ENCODE results near the gene ABCC4.
"Not testable (repeated sequence)": the region's sequence is repeated elsewhere in the genome, so short reads cannot be mapped to it uniquely, and the experiment has no call there.

ABCC4 gene

DNA sequence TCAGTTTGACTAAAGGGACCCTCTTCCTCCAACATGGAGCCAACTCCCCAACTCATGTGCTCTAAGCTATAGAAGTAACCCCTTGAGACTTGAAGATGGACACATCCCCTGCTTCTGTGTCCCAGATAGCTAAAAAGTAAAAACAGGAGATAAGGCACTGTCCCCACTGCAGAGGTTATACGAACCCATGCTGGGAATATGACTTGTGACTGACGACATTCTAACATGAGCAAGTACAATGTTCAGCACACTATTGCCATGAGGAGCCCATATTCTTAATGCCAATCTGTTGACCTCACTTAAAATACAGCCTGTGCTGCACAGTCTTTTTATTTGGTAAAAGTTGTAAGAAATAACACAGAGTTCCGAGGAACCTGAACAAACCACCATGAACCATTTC is 71.4 kb downstream of the ABCC4 start:
- no peak for DNase-seq (ENCODE audit: low read depth in 2 of 2)

DNA sequence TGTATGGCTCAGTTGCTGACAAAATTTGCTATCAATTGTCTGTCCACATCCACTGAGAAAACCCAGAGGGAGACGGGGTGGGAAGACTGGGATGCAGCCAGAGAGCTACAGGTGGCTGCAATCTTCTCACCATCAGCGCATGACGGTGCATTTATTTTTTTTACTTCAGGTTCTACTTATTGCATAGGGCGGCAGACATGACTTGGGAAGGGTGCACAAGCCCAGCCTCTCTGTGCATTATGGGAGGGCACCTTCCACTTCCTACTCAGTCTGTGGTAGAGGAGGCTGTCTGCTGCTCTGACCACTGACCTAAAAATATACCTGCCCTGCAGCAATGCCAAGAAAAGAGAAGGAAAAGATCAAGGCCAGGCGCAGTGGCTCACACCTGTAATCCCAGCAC is 73.1 kb downstream of the ABCC4 start:
- DNase-seq (ENCODE audit: low read depth in 2 of 2): no peak

DNA sequence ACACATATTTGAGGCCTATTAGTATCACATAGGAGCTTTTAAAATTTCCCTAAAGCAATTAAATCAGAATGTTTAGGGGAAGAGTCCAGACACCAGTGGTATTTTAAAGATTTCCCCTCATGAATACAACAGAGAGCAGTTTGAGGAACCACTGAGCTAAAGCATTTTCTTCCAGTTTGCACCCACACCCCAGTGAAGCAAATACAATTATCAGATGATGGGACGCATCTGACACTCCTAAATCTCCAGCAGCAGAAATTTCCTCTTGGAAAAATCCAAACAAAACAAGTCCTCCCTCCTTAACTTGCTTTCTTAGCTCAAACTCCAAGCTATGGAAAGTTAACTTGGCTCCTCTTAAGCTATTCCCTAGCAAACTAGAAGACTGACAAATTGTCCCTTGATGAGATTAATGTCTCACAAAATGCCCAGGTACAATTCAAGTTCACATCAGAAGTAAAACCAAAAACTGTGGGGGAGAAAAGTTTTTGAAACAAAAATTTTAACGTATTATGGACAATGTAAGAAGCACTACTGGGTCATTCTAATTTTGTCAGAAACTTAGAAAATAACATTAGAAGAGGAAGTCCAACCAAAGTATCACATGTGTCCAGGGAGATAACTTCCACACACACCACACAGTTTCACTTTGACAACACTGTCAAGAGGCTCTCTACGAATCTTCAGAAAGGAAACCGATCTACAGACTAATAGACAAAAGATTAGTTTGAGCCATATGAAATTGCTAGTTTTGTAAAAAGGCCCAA is 74.1 kb downstream of the ABCC4 start:
- DNase-seq (ENCODE audit: low read depth in 2 of 2): no peak

DNA sequence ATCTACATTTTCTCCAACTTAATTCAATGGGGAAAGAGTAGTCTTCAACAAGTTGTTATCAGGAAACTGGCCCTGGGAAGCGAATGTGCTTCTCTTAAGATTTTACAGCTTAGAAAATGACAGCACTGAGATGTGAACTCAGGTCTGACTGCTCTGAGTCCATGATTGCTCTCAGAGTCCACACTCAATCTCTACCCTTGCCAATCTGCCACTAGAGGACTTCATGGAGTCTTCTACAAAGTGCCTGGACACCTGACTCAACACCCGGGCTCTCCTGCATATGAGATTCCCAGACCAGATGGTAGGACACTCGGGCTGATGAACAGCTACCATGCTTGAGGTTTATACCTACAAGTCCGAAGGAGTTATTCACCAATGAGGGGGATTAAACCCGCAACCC is 74.8 kb downstream of the ABCC4 start:
- no peak for DNase-seq (ENCODE audit: low read depth in 2 of 2)

DNA sequence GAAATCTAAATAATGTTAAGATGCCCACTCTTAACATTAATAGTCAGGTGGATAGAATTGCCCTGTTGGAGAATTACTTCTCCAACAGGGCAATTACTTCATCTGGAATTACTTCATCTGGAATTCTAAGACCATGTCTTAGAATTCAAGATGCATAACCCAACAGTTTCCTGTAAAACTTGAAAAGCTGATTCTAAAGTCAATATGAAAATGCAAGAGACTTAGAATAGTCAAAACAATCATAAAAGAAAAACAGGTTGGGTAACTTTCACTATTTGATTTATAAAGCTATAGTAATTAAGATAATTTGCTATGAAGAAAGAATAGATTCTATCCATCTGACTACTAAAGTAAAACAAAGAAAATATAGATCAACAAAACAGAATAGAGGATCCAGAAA is 75.2 kb downstream of the ABCC4 start:
- DNase-seq (ENCODE audit: low read depth in 2 of 2): no peak

DNA sequence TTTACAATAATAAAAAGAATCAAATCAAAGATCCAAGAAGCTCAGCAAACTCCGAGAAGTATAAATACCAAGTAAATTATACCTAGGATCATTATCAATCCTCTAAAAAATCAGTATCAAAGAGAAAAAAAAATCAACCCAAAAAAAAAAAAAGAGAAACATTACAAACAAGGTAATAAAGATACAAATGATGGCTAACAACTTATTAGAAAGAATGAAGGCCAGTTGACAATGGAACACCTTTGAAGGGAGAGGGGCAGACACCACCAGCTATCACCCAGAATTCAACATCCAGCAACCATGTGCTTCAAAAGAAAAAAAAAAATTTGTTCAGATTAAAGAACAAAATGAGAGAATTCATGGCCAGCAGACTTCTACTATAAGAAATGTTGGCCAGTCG is 77.2 kb downstream of the ABCC4 start:
- DNase-seq (ENCODE audit: low read depth in 2 of 2): no peak

DNA sequence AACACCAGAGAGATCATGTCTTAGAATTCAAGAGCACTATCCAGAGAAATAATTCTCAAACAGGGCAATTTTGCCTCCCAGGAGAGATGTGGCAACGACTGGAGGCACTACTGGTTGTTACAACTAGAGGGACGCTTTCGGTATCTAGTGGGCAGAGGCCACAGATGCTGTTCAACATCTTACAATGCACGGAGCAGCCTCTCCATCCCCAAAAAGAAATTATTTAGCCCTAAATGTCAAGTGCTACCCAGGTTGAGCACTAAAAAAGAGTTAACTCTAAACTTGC is 78.6 kb downstream of the ABCC4 start:
- DNase-seq (ENCODE audit: low read depth in 2 of 2): no peak

DNA sequence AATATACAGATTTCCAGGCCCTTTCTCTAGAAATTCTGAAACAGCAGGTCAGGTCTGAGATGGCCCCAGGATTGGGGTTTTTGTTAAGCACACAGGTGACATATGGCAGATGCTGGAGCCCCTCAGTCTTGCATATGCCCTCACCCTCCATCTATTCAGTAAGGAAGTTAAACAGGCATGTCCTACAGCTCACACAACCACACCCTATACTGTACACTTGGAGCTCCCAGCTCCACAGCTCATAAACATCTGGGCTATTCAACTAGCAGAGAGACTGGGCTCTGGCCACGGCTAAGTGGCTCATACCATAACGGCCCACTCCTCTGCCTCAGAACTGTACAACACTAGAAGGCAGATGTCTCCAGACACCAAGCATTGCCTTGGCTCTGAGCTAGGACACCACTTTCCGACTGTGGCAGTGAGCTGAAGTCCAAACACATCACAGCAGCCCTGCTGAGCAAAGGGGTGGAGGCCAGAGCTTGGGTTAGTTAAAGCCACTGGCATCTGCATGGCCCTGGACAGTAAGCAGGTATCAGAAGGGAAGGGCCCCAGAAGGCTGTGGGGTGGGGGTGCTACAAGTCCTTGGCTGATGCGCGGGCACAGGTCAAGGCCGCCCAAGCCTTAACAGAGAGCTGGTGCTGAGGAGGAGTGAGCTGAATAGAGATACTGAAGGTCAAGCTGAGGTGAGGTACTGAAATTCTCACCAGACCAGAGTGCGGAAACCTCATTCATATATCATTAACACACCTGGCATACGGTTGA is 79.1 kb downstream of the ABCC4 start:
- DNase-seq (ENCODE audit: low read depth in 2 of 2): no peak

DNA sequence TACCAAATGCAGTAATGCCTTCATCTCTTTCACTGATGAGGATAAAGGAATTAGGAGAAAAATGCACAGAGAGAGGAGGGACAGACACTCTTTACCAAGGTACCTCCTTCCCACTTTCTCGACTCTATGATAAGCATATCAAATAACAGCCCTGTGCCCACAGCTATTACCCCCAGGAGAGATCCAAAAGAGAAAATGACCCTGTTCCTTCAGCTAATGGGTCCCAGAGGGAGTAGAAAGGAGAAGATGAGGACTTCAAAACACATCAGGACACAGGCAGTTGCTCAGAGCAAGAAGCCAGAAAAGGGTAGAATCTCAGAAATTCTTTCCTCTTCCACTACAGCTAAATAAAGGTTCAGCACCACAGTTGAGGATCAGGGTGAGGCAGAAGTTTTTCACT is 80.6 kb downstream of the ABCC4 start:
- no peak for DNase-seq (ENCODE audit: low read depth in 2 of 2)

DNA sequence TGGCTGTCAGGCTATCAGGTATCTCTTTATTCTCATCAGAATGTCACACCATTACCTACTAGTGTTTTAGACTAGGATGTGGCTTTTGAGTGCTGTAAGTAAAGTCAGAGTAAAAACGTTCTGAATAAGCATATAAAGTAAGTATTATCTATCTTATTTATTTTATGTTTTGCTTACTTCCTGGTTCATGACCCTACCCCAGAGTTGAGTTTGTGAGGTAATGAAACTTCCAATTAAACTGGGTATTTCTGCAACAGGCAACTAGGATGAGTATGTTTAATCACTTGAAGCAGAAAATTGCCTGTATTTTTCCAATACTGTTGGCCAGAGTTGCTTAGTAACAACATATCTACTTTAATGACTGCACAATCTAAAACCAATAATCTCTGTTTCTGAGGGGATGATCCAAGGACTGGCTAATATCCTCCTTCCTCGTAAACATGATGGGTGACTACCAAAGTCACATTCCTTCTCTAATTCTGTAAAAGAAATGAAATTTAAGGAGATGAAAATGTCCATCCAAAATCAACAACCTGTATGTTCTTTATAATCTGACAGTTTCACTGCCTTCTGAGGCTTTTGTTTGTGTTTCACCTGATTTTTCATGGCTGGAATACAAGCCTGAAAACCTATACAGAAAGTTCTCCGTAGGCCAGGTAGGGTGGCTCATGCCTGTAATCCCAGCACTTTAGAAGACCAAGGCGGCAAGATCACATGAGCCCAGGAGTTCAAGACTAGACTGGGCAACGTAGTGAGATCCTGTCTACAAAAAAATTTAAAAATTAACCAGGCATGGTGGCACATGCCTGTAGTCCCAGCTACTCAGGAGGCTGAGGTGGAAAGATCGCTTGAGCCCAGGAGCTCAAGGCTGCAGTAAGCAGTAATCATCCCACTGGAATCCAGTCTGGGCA is 83.1 kb downstream of the ABCC4 start:
- no peak for DNase-seq (ENCODE audit: low read depth in 2 of 2)

DNA sequence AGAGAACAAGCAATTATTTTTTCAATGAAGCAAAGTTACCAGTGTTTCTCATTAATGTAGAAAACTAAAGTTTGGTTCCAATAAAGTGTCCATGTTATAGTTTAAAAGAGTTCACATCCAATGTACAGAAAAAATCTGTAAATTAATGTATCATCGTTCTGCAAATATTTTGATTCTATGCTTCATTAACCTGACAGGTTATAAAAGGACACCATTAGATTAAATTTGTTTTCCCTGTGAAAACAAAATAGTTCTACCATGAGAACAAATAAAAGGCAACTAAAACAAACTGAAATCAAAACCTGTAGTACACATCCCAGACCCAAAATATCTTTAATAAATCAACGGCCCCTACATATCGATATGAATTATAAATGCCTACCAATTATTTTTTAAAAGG is 85.1 kb downstream of the ABCC4 start:
- DNase-seq (ENCODE audit: low read depth in 2 of 2): no peak

DNA sequence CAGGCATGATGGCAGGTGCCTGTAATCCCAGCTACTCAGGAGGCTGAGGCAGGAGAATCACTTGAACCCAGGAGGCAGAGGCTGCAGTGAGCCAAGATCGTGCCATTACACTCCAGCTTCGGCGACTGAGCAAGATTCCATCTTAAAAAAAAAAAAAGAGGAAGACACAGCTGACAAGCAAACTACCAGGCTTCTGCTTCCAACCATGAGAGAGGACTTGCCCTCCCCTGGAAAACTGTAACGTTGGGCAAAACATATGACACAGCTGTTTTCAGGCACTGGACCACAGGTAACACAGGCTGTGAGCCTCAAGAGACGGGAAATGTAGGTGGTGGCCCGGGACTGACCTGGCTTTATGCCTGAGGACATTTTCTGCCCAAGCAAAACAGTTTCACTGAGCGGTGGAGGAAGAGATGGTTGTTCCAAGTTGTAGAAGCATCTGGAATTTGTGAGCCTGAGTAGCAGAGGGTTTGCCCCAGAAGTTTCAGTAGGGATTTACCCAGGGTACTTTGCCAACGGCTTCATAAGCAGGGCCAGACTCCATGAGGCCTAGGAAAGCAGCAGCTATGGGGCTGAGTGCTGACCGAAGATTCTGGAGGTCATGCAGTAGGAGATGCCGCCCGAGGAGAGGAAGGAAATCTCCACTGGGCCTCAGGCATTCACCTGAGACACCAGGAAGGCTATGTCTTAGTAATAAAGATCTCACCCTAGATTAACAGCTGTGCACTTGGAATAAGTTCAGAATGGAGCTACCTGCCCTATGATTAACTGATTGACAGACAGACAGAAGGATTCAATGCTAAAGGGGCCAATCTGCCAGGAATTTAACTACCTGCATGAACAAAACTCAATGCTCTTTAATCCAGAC is 88.0 kb downstream of the ABCC4 start:
- DNase-seq (ENCODE audit: low read depth in 2 of 2): no peak

DNA sequence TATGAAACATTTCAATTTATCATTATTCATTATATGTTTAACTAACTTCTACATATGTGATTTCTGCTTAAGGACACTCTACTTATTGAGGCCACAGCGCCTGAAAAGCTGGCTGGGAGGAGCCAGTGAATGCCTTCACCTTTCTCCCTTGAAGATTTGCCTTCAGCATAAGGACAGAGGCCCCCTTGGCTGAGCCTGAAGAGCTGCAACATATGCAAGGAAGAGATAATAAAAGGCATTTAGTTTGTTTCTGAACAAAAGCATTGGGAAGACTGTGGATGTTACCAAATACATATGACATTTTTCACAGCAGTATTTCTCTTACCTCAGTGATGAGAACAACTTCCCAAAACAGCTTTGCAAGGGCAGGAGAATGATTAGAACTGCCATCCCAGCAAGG is 92.1 kb downstream of the ABCC4 start:
- no peak for DNase-seq (ENCODE audit: low read depth in 2 of 2)

DNA sequence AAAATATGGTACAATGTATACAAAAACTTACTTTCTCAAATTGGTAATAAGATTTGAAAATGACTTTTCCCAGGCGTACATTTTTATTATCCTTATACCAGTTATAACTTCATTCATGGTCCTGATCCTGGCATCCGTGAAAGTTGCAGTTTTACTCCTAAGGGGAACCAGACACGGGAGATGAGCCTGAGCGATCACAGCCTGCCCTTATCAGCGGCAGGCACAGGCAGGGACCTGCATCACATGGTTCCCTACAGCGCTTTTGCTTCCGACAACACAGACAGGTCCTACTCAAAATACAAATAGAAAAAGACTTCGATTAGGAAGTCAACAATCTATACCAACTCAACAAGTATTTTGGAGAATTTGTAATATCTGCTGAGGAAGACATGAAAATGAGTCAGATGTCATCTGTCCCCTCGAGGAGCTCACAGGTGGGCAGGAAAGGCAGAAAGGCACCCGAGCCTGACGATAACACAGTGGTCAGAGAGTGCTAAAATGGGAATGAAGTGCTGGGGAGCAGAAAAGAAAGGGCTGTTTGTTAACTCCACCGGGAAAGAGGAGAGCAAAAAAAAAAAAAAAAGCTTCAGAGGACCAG is 93.4 kb downstream of the ABCC4 start:
- no peak for DNase-seq (ENCODE audit: low read depth in 2 of 2)

DNA sequence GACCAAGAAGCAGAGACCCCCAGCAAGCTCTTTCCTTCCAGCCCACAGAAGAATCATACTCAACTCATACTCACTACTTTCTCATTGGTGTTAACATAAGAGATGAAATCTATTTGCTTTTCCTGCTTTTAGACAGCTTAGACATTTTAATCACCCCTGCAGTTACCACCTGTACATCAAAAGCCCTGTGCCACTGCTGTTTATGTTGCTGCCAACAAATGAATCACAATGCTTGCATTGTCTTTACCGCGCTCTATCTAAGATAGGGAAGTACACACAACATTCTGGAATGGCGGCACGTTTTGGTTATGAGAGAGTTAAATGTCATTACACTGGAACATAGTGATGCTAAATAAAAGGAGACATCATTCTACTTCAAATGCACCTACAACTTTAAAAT is 95.1 kb downstream of the ABCC4 start:
- no peak for DNase-seq (ENCODE audit: low read depth in 2 of 2)

DNA sequence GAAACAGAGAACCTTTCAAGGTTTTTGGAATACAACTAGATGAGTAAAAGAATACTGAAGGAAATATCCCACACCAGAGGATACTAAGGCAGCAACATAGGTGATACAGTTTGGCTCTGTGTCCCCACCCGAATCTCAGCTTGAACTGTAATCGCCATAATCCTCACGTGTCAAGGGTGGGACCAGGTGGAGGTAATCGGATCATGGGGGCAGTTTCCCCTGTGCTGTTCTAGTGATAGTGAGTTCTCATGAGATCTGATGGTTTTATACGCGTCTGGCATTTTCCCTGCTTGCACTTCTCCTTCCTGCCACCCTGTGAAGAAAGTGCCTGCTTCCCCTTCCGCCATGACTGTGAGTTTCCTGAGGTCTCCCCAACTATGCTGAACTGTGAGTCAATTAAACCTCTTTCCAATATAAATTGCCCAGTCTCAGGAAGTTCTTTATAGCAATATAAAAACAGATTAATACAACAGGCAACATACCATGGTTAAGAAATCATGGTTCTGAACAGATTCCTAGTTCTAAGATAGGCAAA is 97.0 kb downstream of the ABCC4 start:
- no peak for DNase-seq (ENCODE audit: low read depth in 2 of 2)

DNA sequence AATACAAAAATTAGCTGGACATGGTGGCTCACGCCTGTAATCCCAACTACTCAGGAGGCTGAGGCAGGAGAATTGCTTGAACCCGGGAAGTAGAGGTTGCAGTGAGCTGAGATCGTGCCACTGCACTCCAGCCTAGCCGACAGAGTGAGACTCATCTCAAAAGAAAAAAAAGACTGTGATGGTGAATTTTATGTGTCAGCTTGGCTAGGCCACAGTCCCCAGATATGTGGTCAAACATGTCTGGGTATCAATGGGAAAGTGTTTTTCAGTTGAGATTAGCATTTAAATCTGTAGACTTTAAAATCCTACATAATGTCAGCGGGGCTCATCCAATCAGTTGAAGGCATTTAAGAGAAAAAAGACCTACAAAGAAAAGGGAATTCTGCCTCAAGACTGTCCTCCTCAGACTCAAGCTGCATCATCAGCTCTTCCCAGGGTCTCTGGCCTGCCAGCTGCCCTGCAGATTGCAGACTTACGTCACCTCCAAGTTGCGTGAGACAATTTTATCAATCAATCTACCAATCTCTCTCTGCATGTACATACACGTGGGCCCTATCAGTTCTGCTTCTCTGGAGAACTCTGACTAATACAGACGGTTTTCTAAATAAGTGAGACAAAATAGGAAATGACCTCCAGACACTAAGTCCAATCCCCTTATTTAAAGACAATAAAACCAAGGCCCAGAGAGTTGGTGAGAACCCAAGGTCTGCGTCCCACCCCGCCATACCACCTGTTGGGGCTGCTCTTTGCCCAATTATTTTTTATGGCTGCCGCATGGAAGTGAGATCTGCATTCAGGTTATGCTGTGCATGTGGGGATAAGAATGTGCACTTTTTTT is 99.2 kb downstream of the ABCC4 start:
- DNase-seq (ENCODE audit: low read depth in 2 of 2): peak; percentile 8 to 22

DNA sequence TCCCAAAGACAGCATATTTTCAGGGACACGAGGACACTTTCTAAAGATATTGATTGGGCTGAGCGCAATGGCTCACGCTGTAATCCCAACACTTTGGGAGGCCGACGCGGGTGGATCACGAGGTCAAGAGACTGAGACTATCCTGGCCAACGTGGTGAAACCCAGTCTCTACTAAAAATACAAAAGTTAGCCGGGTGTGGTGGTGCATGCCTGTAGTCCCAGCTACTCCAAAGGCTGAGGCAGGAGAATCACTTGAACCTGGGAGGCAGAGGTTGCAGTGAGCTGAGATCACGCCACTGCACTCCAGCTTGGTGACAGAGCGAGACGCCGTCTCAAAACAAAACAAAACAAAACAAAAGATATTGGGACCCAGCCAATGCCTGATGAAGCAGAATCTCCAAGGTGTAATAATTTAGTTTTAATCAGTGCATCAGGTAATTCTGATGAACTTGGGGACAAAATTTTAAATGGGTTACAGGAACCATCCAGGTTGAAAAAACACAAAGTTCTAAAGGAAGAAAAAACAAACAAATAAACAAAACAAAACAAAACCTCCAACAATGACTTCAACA is 100.8 kb downstream of the ABCC4 start:
- not testable (repeated sequence) for DNase-seq (ENCODE audit: low read depth in 2 of 2)

DNA sequence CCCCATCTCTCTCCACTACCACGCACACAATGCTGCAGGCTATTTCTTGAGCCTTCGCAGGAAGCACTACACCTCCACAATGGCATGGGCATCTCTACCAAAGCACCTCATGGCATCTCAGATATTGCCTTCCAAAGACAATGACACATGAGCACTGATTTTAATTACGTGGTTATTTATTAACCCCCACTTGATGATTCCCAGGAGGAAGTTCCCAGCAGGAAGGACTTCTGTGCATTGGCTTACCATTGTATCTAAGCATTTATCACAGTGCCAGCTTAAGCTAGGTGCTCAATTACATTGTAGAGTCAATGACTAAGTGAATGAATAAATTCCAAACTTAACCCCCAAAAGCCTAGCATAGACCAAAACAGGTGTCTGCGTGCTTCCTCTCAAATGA is 101.4 kb downstream of the ABCC4 start:
- DNase-seq (ENCODE audit: low read depth in 2 of 2): no peak

DNA sequence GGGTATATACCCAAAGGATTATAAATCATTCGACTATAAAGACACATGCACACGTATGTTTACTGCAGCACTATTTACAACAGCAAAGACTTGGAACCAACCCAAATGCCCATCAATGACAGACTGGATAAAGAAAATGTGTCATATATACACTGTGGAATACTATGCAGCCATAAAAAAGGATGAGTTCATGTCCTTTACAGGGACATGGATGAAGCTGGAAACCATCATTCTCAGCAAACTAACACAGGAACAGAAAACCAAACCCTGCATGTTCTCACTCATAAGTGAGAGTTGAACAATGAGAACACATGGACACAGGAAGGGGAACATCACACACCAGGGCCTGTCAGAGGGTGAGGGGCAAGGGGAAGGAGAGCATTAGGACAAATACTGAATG is 102.6 kb downstream of the ABCC4 start:
- not testable (repeated sequence) for DNase-seq (ENCODE audit: low read depth in 2 of 2)

Measured in fibroblast of skin of left biceps (primary cell).